Measurements from ENCODE around the gene BACE2. TPM values are rescaled to one million over a fixed set of nuclear protein-coding genes. Genes with fewer than 3 reads are reported as not detected.

Gene BACE2
- total RNA-seq, 2 experiments from 2014 or later = not detected

DNA sequence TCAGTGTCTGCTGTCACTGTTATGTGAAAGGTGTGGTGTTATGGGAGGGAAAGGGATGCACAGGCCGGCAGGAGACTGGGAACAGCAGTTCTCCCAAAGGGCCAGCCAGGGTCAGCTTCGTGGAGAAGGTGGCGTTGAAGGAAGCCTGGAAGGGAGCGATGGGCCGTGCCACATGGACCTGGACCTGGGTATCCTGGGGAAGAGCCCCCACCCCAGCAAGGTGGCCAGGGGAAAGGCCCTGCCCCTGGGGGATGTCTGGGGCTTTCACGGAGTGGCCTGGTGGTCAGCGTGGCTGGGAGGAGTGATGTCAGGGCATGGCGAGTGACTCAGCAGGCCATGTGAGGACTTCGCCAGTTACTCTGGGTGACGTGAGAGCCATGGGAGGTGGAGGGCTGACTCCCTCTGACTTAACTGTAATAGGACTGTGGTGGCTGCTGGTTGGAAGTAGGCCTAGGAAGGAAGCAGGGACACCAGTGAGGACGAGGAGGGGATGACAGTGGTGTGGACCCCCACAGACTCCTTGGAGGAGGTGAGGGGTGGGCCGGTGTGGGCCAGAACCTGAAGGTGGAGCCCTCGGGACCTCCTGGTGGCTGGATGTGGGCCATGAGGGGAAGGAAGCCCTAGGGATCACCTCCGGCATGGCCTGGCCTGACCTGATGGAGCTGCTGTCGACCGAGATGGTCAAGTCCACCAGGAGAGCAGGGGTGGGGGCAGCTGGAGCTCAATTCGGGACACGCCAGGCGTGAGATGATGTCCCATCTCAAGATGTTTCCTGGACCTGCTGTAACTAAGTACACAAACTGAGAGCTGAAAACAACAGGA, 54.5 kb downstream of the BACE2 start:
- CTCF ChIA-PET (ENCODE audit: unreplicated experiment) = no interaction called here
- no peak for DNase-seq (ENCODE audit: low spot score)
- no peak overlapping the region for H3K4me2 ChIP-seq (ENCODE audit: low read length)
- no peaks in the 10 kb centered on the region for H4K20me1 ChIP-seq (ENCODE audit: insufficient read depth, low read length)
- no peaks in the 10 kb centered on the region for H3K9me2 ChIP-seq (ENCODE audit: insufficient read depth, low read length)
- no peaks in the 10 kb centered on the region for H3K9me3 ChIP-seq (ENCODE audit: low read length)
- no peaks in the 10 kb centered on the region for H3K4me1 ChIP-seq (ENCODE audit: insufficient read depth, low read length, poor library complexity, severe bottlenecking)
- H3K36me3 ChIP-seq (ENCODE audit: insufficient read depth, low read length) = no peaks in the 10 kb centered on the region
- intact Hi-C loops (cut with micrococcal nuclease; ENCODE audit: unreplicated experiment) = no loop called here
- no peak overlapping the region for H2AFZ ChIP-seq (ENCODE audit: low read length)
- H3K27ac ChIP-seq (ENCODE audit: low read depth, low read length, poor library complexity, severe bottlenecking) = no peak overlapping the region
- H3K79me2 ChIP-seq (ENCODE audit: insufficient read depth, low read depth, low read length) = no peaks in the 10 kb centered on the region
- H3K4me3 ChIP-seq (ENCODE audit: low read depth, low read length, poor library complexity, severe bottlenecking) = no peak overlapping the region
- BruUV-seq (replicated peaks) = no TSS peak
- POLR2A ChIA-PET = no interaction called here
- TF ChIP-seq, protein P1, sequence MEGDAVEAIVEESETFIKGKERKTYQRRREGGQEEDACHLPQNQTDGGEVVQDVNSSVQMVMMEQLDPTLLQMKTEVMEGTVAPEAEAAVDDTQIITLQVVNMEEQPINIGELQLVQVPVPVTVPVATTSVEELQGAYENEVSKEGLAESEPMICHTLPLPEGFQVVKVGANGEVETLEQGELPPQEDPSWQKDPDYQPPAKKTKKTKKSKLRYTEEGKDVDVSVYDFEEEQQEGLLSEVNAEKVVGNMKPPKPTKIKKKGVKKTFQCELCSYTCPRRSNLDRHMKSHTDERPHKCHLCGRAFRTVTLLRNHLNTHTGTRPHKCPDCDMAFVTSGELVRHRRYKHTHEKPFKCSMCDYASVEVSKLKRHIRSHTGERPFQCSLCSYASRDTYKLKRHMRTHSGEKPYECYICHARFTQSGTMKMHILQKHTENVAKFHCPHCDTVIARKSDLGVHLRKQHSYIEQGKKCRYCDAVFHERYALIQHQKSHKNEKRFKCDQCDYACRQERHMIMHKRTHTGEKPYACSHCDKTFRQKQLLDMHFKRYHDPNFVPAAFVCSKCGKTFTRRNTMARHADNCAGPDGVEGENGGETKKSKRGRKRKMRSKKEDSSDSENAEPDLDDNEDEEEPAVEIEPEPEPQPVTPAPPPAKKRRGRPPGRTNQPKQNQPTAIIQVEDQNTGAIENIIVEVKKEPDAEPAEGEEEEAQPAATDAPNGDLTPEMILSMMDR (conservative IDR thresholded peaks at IDR 0.05; ENCODE audit: low read length) = no peak
- no peak for TF ChIP-seq EZH2phosphoT487 (IDR thresholded peaks at IDR 0.05; ENCODE audit: borderline replicate concordance, low read depth, low read length)

DNA sequence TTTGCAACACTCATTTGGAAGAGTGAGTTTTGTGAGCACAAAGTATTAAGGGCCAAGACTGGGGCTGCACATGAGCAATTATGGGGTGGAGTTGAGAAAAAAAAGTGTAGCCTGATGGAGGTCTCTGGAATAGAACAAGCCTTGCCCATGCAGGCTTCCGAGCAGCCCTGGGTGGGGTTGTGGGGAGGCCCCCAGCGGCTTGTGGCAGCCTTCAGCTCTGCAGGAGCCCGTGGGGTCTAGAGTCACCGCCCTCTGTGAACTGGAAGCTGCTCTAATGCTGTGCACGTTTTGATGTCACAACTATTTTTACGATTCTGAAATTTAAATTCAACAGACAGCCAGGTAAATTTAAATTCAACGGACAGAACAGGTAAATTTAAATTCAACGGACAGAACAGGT, 58.9 kb downstream of the BACE2 start:
- Histone ChIP-seq H3K79me2 (ENCODE audit: insufficient read depth, low read depth, low read length) (no peaks in the 10 kb centered on the region), H3K4me3 (ENCODE audit: low read depth, low read length, poor library complexity, severe bottlenecking) (no peak overlapping the region), H3K9me3 (ENCODE audit: low read length) (no peaks in the 10 kb centered on the region), H3K27ac (ENCODE audit: low read depth, low read length, poor library complexity, severe bottlenecking) (no peak overlapping the region), H4K20me1 (ENCODE audit: insufficient read depth, low read length) (no peaks in the 10 kb centered on the region), H3K9me2 (ENCODE audit: insufficient read depth, low read length) (no peaks in the 10 kb centered on the region), H2AFZ (ENCODE audit: low read length) (no peak overlapping the region), H3K4me2 (ENCODE audit: low read length) (no peak overlapping the region), H3K36me3 (ENCODE audit: insufficient read depth, low read length) (no peaks in the 10 kb centered on the region), H3K4me1 (ENCODE audit: insufficient read depth, low read length, poor library complexity, severe bottlenecking) (no peaks in the 10 kb centered on the region)
- ChIA-PET CTCF (ENCODE audit: unreplicated experiment) (interaction anchor here (0.7 kb wide), 1 partner anchor 60 kb away, joined by 3 read pairs; no protein-coding TSS in a partner anchor), POLR2A (interaction anchor here (0.6 kb wide), 1 partner anchor 293 kb away, joined by 3 read pairs; no protein-coding TSS in a partner anchor)
- intact Hi-C loops (cut with micrococcal nuclease; ENCODE audit: unreplicated experiment) = no loop called here
- no peak for DNase-seq (ENCODE audit: low spot score)
- no TSS peak for BruUV-seq (replicated peaks)
- no peak for TF ChIP-seq EZH2phosphoT487 (IDR thresholded peaks at IDR 0.05; ENCODE audit: borderline replicate concordance, low read depth, low read length)
- TF ChIP-seq, protein P1 (conservative IDR thresholded peaks at IDR 0.05; ENCODE audit: low read length) = no peak

DNA sequence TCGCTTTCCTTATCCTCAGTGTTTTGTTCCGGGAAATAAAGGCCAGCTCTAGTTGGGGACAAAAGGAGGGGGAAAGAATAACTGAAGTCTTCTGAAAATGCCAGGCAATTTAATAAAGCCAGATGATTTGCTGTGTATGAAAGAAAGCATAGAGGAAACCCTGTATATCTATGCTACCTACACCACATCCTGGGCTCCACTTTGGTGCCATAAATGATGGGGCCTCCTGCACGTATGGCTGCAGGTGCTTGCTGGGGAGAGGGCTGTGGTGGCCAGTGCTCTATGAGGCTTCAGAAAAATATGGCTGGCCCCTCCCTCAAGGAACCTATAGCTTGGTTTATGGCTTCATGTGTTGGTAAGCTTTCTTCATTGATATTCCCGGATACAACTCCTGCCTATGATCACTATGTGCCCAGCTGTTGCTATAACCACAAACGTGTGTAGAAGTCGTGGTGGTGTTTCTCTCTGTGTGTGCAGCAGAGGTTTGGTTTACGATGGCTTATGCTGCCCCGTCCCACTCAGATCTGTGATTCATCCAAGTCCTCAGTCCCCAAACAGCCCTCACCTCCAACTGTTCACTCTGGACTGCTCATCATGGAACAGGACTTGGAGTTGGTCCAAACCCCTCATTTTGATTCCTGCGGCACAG, 59.5 kb downstream of the BACE2 start:
- no peaks in the 10 kb centered on the region for H4K20me1 ChIP-seq (ENCODE audit: insufficient read depth, low read length)
- DNase-seq (ENCODE audit: low spot score) = no peak
- no peaks in the 10 kb centered on the region for H3K36me3 ChIP-seq (ENCODE audit: insufficient read depth, low read length)
- no peaks in the 10 kb centered on the region for H3K4me1 ChIP-seq (ENCODE audit: insufficient read depth, low read length, poor library complexity, severe bottlenecking)
- TF ChIP-seq, protein P1 (conservative IDR thresholded peaks at IDR 0.05; ENCODE audit: low read length) = no peak
- no peak for TF ChIP-seq EZH2phosphoT487 (IDR thresholded peaks at IDR 0.05; ENCODE audit: borderline replicate concordance, low read depth, low read length)
- no peaks in the 10 kb centered on the region for H3K9me3 ChIP-seq (ENCODE audit: low read length)
- H3K9me2 ChIP-seq (ENCODE audit: insufficient read depth, low read length) = no peaks in the 10 kb centered on the region
- H3K4me2 ChIP-seq (ENCODE audit: low read length) = no peak overlapping the region
- H3K79me2 ChIP-seq (ENCODE audit: insufficient read depth, low read depth, low read length) = no peaks in the 10 kb centered on the region
- BruUV-seq (replicated peaks) = no TSS peak
- intact Hi-C loops (cut with micrococcal nuclease; ENCODE audit: unreplicated experiment) = no loop called here
- POLR2A ChIA-PET = no interaction called here
- no peak overlapping the region for H3K4me3 ChIP-seq (ENCODE audit: low read depth, low read length, poor library complexity, severe bottlenecking)
- no peak overlapping the region for H2AFZ ChIP-seq (ENCODE audit: low read length)
- CTCF ChIA-PET (ENCODE audit: unreplicated experiment) = interaction anchor here (0.7 kb wide), 1 partner anchor 61 kb away, joined by 3 read pairs; no protein-coding TSS in a partner anchor
- no peak overlapping the region for H3K27ac ChIP-seq (ENCODE audit: low read depth, low read length, poor library complexity, severe bottlenecking)

All from OCI-LY7 (cell line).